AG09309 (cell line): ENCODE data around the gene DNAH10.

Source experiments
- DNase-seq: peaks from one replicate; pipeline ENCODE4 v3.0.0-alpha.2; 2010; ENCODE audit warnings: low read depth
- H3K4me3 ChIP-seq: 2 replicates; pipeline ENCODE4 v1.5.1; 2011; ENCODE audit warnings: mild to moderate bottlenecking, low read depth, low read length, moderate library complexity; ENCODE audit not compliant: control insufficient read depth
- CTCF ChIP-seq: IDR thresholded peaks from 2 replicates; pipeline ENCODE4 v1.5.1; 2011; ENCODE audit warnings: mild to moderate bottlenecking, low read depth, low read length, inconsistent platforms; ENCODE audit not compliant: insufficient read depth, control insufficient read depth; ENCODE audit errors: missing control alignments

DNAH10 gene

GRCh38 chr12:123916729-123917128 is 154.6 kb downstream of the DNAH10 start:
- no peak overlapping the region for H3K4me3 ChIP-seq
- TF ChIP-seq CTCF, result no peak
- DNase-seq, result no peak

- no peak overlapping the region for H3K4me3 ChIP-seq
- no peak for TF ChIP-seq CTCF
- no peak for DNase-seq
Measured at GRCh38 chr12:123917337-123917850, 155.3 kb downstream of the DNAH10 start.

- no peak for TF ChIP-seq CTCF
- H3K4me3 ChIP-seq, result no peak overlapping the region
- DNase-seq, result no peak
Measured at GRCh38 chr12:123919980-123920360, 157.9 kb downstream of the DNAH10 start.

GRCh38 chr12:123923038-123923437 is 160.9 kb downstream of the DNAH10 start:
- TF ChIP-seq CTCF, result no peak
- H3K4me3 ChIP-seq, result no peak overlapping the region
- DNase-seq, result no peak

- no peak for TF ChIP-seq CTCF
- DNase-seq, result no peak
- H3K4me3 ChIP-seq, result no peak overlapping the region
Measured at GRCh38 chr12:123923927-123924326, 161.8 kb downstream of the DNAH10 start.

GRCh38 chr12:123924539-123924938 is 162.4 kb downstream of the DNAH10 start:
- DNase-seq, result no peak
- TF ChIP-seq CTCF, result no peak
- H3K4me3 ChIP-seq, result no peak overlapping the region
